Measurements from ENCODE around the gene GAS2. TPM values are rescaled to one million over a fixed set of nuclear protein-coding genes. Genes with fewer than 3 reads are reported as not detected.

The GAS2 gene
- total RNA-seq, 1 experiment from 2014 or later: 1.2 TPM

DNA sequence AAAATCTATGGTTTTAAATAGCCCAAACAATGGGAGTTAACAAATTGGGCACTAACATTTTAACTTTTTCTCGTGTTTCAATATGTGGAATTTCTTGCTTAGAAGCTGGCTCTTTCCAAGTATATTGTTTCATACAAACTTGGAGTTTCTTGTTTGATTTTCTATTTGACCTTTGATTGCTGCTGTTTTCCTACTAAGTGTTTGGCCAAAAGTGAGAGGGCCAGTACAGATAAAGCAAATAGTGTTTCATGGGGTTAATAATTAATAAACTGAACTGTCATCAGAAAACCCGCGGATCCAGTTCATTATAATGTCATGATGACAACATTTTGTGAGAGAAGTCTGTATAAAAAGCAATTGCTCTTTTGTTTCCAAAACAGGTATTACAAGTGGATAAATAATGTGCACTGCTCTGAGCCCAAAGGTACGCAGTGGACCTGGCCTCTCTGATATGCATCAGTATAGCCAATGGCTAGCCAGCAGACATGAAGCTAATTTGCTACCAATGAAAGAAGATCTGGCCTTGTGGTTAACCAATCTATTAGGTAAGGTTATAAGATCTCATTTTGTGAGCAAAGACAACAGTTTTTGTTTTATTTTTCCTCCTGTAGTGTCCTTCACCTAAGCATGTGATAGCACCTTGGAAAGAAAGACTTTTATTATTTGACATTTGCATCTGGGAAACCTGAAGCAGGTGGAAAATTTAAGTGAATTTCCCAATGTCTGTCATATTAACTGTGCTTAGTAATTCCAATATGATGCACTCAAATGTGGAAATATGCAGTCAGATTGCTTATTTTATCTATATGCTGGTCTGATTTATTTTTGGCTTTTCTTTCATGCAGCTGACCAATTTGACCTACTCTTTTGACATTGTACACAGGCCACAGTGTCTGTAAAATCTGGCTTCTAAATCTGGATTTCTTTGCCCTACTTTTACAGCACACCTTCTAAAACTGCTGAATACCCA, 8.3 kb downstream of the GAS2 start:
- DNase-seq (ENCODE audit: low read depth): no peak

DNA sequence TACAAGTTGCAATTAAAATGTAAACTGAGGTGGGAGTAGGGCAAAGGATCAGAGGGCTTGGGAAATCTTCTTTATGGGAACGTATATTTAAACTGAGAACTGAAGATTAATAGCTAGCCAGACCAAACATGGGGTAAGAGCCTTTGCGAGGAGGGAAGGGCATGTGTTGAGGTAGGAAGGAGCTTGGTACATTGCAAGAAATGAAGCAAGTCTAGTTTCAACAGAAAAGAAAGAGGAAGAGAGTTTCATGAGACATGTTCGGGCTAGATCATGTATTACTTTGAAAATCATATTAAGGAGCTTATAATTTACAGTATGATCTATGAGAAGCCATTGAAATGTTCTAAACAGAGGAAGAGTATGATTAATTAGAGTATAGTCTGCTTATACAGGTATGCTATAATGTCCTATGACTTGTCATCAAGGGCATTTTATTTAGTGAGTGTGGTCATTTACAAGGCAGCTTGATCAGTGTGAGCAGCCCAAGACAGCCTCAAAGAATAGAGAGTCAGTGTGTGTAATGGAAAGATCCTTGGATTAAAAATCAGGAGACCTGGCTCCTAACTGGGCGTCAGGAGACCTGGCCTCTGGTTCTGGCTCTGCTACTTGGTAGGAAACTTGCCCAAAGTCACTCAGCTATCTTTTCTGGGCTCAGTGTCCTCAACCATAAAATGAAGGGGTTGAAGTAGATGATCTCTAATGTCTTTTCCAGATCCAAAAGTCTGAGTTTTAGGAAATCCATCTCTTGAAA, 10.9 kb downstream of the GAS2 start:
- no peak for DNase-seq (ENCODE audit: low read depth)

DNA sequence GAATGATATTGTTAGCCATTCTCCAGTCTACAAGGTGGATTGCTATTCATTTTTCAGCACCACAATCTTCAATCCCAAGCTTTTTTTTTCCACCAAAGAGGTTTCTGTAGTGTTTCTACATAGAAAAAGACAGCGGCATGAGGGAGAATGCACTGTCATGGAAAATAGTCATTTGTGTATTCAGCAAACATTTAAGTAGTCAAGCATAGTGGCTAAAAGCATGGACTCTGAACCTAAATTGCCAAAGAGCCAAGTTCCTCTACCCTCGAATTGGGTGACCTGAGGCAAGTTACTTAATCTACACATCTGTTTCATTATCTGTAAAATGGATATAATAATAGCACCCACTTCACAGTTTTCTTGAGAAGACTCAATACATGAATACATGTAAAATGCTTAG, 14.2 kb downstream of the GAS2 start:
- no peak for DNase-seq (ENCODE audit: low read depth)

DNA sequence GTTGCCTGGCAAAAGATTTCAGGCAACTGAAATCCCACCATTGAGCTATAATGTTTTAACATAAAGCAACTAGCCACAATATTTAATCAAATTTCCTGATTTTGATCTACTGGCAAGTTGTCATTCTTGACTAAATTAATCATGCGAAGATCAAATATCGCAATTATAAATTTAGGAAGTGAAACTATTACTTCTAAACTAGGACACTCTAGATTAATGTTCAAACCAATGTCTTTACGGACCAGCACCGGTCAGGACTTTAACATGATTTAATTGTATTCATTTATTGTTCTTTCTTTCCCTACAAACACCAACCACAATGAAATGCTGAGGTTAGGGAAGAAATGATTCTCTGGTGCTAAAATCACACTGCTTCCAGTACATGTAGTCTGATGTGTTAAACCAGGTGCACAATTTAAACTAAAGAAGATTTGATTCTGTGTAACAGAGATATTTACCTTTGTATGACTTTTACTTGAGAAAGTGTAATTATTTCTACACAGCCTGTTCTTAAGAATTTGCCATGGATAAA, 14.9 kb downstream of the GAS2 start:
- DNase-seq (ENCODE audit: low read depth): no peak

GRCh38 chr11:22684082-22684481, 17.7 kb downstream of the GAS2 start:
- no peak for DNase-seq (ENCODE audit: low read depth)

DNA sequence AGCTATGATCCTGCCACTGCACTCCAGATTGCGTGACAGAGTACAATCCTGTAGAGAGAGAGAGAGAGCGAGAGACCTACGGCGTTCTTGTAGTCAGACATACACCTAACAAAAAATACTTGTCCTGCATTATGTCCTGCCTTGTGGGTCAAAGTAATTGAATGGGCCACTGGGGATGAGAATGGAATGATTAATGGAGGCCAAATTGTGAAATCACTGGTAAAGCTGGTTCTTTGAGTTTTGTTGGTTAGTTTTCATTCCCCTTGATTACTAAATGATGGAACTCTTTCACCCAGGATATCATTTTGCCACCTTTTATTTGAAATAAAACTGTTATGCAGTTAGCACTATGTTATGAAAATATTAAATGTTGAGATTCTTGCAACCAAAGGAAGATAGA, 18.7 kb downstream of the GAS2 start:
- DNase-seq (ENCODE audit: low read depth): no peak

GRCh38 chr11:22688914-22689313, 22.5 kb downstream of the GAS2 start:
- no peak for DNase-seq (ENCODE audit: low read depth)

DNA sequence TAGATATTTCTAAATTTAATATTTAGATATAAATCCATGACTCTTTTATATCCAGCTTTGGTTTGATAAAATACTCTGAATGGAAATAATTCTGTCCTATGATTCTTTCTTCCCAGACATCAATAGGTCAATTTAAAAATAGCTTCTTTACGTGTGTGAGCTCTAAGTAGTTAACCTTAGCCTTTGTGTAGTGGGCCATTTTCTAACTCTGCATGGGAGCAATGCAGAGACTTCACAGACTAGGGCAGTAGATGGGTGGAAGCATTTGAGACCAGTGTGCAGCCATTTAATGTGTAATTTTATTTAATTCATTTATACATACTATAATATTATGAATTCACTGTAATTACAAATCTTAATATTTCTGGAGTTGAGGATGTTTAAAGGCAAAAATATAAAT, 23.8 kb downstream of the GAS2 start:
- DNase-seq (ENCODE audit: low read depth): no peak

DNA sequence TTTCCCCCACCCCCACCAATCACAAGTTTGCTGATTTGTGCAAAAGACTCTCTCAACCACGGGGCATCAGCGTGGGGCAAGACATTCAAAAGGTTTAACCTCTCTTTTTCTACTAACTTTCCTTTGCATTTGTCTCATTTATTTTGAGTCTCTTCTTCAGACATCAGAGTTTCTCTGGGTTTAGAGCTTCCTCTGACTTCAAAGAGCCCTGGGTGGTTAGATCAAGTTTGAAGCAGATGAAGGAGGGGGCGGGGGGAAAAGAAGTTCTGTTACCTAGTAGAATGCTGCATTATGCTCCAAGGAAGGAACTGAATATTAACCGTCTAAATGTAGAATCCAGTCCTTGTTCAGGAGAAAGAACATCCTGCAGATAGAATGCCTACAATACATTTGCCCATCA, 24.5 kb downstream of the GAS2 start:
- no peak for DNase-seq (ENCODE audit: low read depth)

- DNase-seq (ENCODE audit: low read depth): no peak
Measured at GRCh38 chr11:22699388-22699787, 33.0 kb downstream of the GAS2 start.

DNA sequence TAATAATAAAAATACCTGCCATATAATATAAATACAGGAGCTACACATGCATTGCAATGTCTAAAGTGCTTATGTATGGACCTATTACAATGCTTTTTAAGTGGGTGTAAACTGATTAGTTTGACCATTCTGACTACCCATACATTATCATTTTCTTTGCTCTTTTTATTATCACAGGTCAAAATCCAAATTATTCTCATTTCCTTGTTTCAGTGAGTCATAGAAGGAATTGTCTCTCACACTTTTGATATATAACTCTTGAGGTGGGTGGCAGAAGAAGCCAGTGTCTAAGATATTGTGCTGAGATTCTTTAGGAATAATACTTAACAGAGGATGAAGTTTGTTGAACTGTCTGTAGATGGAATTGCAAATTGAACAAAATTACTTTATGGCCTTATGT, 35.6 kb downstream of the GAS2 start:
- no peak for DNase-seq (ENCODE audit: low read depth)

- DNase-seq (ENCODE audit: low read depth): peak; percentile 86
Measured at GRCh38 chr11:22703040-22703439, 36.6 kb downstream of the GAS2 start.

GRCh38 chr11:22703591-22703990, 37.2 kb downstream of the GAS2 start:
- peak; percentile 68 for DNase-seq (ENCODE audit: low read depth)

- DNase-seq (ENCODE audit: low read depth): no peak
Measured at GRCh38 chr11:22707119-22707899, 40.9 kb downstream of the GAS2 start.

- no peak for DNase-seq (ENCODE audit: low read depth)
Measured at GRCh38 chr11:22711071-22711770, 44.8 kb downstream of the GAS2 start.

GRCh38 chr11:22711880-22712279, 45.5 kb downstream of the GAS2 start:
- no peak for DNase-seq (ENCODE audit: low read depth)

DNA sequence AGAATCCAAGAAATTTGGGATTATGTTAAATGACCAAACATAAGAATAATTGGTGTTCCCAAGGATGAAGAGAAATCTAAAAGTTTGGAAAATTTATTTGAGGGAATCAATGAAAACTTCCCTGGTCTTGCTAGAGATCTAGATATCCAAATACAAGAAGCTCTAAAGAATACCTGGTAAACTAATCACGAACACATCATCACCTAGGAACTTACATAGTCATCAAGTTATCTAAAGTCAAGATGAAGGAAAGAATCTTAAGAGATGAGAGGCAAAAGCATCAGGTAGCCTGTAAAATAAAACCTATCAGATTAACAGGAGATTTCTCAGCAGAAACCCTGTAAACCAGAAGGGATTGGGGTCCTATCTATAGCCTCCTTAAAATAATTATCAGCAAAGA, 46.9 kb downstream of the GAS2 start:
- DNase-seq (ENCODE audit: low read depth): no peak

- DNase-seq (ENCODE audit: low read depth): no peak
Measured at GRCh38 chr11:22715971-22716370, 49.6 kb downstream of the GAS2 start.

DNA sequence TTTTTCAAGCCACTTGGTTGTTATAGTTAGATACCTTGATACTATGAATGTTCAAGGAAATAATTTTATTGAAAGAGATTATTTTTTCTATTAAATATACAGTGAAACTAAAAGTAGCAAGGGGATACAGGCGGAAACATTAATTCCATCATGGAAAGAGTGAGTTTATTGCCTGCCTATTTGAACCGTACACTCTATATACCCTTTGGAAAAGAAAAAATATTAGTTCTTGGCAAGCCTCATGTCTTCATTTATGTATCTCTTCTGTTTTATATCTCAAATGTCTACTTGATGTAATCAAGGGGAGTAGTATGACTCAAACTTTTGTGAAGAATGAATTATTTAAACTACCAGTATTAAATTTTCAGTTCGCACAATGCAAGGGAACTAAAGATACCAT, 54.0 kb downstream of the GAS2 start:
- no peak for DNase-seq (ENCODE audit: low read depth)

GRCh38 chr11:22723274-22723673, 56.9 kb downstream of the GAS2 start:
- DNase-seq (ENCODE audit: low read depth): no peak

- DNase-seq (ENCODE audit: low read depth): no peak
Measured at GRCh38 chr11:22725079-22725478, 58.7 kb downstream of the GAS2 start.
